Activated T-cell treated with anti-CD3 and anti-CD28 coated beads, Interleukin-2, amount 50 U/mL, for 72 hours (primary cell): ENCODE results near the gene ZBTB17. TPM values are rescaled to one million over a fixed set of nuclear protein-coding genes. Genes with fewer than 3 reads are reported as not detected.
A peak's percentile ranks its signal among the peaks of the same experiment; 100 is the strongest.

Source experiments
- ATAC-seq, 2 donors: fragments of 150-1000 bp; cut with Tn5 transposase; replicated peaks in 1 of 2; 2 replicates each; pipeline ENCODE4 v1.10.0; 2021; ENCODE audit warnings: moderate library complexity in 2 of 2, mild to moderate bottlenecking in 1 of 2
- DNase-seq, 2 donors: peaks; one replicate each; pipeline ENCODE4 v3.0.0; 2021 to 2022; ENCODE audit warnings: mixed read lengths in 1 of 2
- H3K27ac Mint-ChIP-seq: one replicate; pipeline ENCODE4 v1.8.0; 2022; ENCODE audit warnings: mild to moderate bottlenecking, moderate library complexity, mixed read lengths
- H3K27me3 Mint-ChIP-seq: one replicate; pipeline ENCODE4 v1.8.0; 2022; ENCODE audit warnings: low read depth, mixed read lengths
- H3K36me3 Mint-ChIP-seq, 2 donors: one replicate each; pipeline ENCODE4 v1.8.0; 2022; ENCODE audit warnings: mixed read lengths in 2 of 2, mild to moderate bottlenecking in 1 of 2; ENCODE audit not compliant: insufficient read depth in 2 of 2
- H3K4me1 Mint-ChIP-seq: one replicate; pipeline ENCODE4 v1.8.0; 2022; ENCODE audit warnings: low read depth, mixed read lengths
- H3K4me3 Mint-ChIP-seq, 2 donors: one replicate each; pipeline ENCODE4 v1.8.0; 2022; ENCODE audit warnings: mild to moderate bottlenecking in 2 of 2, mixed read lengths in 2 of 2, moderate library complexity in 2 of 2
- H3K9me3 Mint-ChIP-seq, 2 donors: one replicate each; pipeline ENCODE4 v1.8.0; 2022; ENCODE audit warnings: mixed read lengths in 2 of 2
- total RNA-seq, 2 donors: library from RNA; stranded (reverse); gene quantifications; one replicate each; pipeline ENCODE4 v1.2.3, GENCODE V29; 2022

ZBTB17 gene
- total RNA-seq, 2 donors from 2014 or later: 76.0 to 84.1 TPM

GRCh38 chr1:15943328-15943991 is 32.4 kb downstream of the ZBTB17 start:
- H3K27ac Mint-ChIP-seq: no peak overlapping the region
- DNase-seq (no peak), ATAC-seq (no peak)
- peaks cover 5 to 13% of the 10 kb centered on the region in 2 donors for H3K36me3 Mint-ChIP-seq
- no peak overlapping the region for H3K4me3 Mint-ChIP-seq
- H3K4me1 Mint-ChIP-seq: peaks cover 23% of the 10 kb centered on the region
- no peaks in the 10 kb centered on the region for H3K9me3 Mint-ChIP-seq
- H3K27me3 Mint-ChIP-seq: no peaks in the 10 kb centered on the region

GRCh38 chr1:15942661-15943327 is 33.1 kb downstream of the ZBTB17 start:
- H3K36me3 Mint-ChIP-seq: peaks cover 5 to 13% of the 10 kb centered on the region in 2 donors

GRCh38 chr1:15941899-15942660 is 33.8 kb downstream of the ZBTB17 start:
- no peaks in the 10 kb centered on the region for H3K27me3 Mint-ChIP-seq
- ATAC-seq: peak in 1 of 2 donors; percentile 8
- no peaks in the 10 kb centered on the region for H3K9me3 Mint-ChIP-seq
- H3K4me3 Mint-ChIP-seq: no peak overlapping the region
- peaks cover 21% of the 10 kb centered on the region for H3K4me1 Mint-ChIP-seq
- H3K36me3 Mint-ChIP-seq: peaks cover 1 to 15% of the 10 kb centered on the region in 2 donors
- peak overlapping the region; percentile 33 for H3K27ac Mint-ChIP-seq
- no peak for DNase-seq

More at GRCh38 chr1:15942661-15943327, 33.1 kb downstream of the ZBTB17 start:
- peak overlapping the region; percentile 33 for H3K27ac Mint-ChIP-seq
- no peak overlapping the region for H3K4me3 Mint-ChIP-seq
- ATAC-seq (no peak), DNase-seq (no peak)
- H3K4me1 Mint-ChIP-seq: peaks cover 22% of the 10 kb centered on the region
- no peaks in the 10 kb centered on the region for H3K9me3 Mint-ChIP-seq
- H3K27me3 Mint-ChIP-seq: no peaks in the 10 kb centered on the region

GRCh38 chr1:15941044-15941840 is 34.7 kb downstream of the ZBTB17 start:
- Mint-ChIP-seq H3K4me1 (peaks cover 17% of the 10 kb centered on the region), H3K27ac (no peak overlapping the region), H3K9me3 (no peaks in the 10 kb centered on the region), H3K36me3 (peaks cover 3 to 16% of the 10 kb centered on the region in 2 donors), H3K4me3 (no peak overlapping the region), H3K27me3 (no peaks in the 10 kb centered on the region)
- DNase-seq (no peak), ATAC-seq (no peak)

GRCh38 chr1:15940110-15941043 is 35.5 kb downstream of the ZBTB17 start:
- peak overlapping the region; percentile 76 for H3K27ac Mint-ChIP-seq
- no peak for ATAC-seq
- peaks cover 18% of the 10 kb centered on the region for H3K4me1 Mint-ChIP-seq
- no peaks in the 10 kb centered on the region for H3K9me3 Mint-ChIP-seq
- no peaks in the 10 kb centered on the region for H3K27me3 Mint-ChIP-seq
- no peak overlapping the region for H3K4me3 Mint-ChIP-seq
- peaks cover 3 to 14% of the 10 kb centered on the region in 2 donors for H3K36me3 Mint-ChIP-seq
- no peak for DNase-seq

GRCh38 chr1:15939181-15940109 is 36.5 kb downstream of the ZBTB17 start:
- Mint-ChIP-seq H3K36me3 (peaks cover 3 to 14% of the 10 kb centered on the region in 2 donors), H3K27ac (peak overlapping the region; percentile 77), H3K9me3 (no peaks in the 10 kb centered on the region), H3K27me3 (no peaks in the 10 kb centered on the region), H3K4me3 (no peak overlapping the region), H3K4me1 (peaks cover 23% of the 10 kb centered on the region)
- ATAC-seq (no peak), DNase-seq (no peak)

GRCh38 chr1:15938628-15939161 is 37.2 kb downstream of the ZBTB17 start:
- Mint-ChIP-seq H3K4me3 (no peak overlapping the region), H3K36me3 (peaks cover 3 to 14% of the 10 kb centered on the region in 2 donors), H3K9me3 (no peaks in the 10 kb centered on the region), H3K4me1 (peaks cover 23% of the 10 kb centered on the region), H3K27me3 (no peaks in the 10 kb centered on the region), H3K27ac (peak overlapping the region; percentile 77)
- DNase-seq: no peak
- ATAC-seq: peak; percentile 41 to 42

GRCh38 chr1:15937706-15938168 is 38.2 kb downstream of the ZBTB17 start:
- H3K36me3 Mint-ChIP-seq: peaks cover 3 to 14% of the 10 kb centered on the region in 2 donors
- no peak overlapping the region for H3K4me3 Mint-ChIP-seq
- ATAC-seq: peak in 1 of 2 donors; percentile 10
- H3K9me3 Mint-ChIP-seq: no peaks in the 10 kb centered on the region
- no peak for DNase-seq
- peaks cover 23% of the 10 kb centered on the region for H3K4me1 Mint-ChIP-seq
- H3K27me3 Mint-ChIP-seq: no peaks in the 10 kb centered on the region
- H3K27ac Mint-ChIP-seq: peak overlapping the region; percentile 90

GRCh38 chr1:15937146-15937545 is 38.8 kb downstream of the ZBTB17 start:
- DNase-seq (no peak), ATAC-seq (no peak)
- H3K36me3 Mint-ChIP-seq: peaks cover 3 to 14% of the 10 kb centered on the region in 2 donors
- peaks cover 23% of the 10 kb centered on the region for H3K4me1 Mint-ChIP-seq
- H3K9me3 Mint-ChIP-seq: no peaks in the 10 kb centered on the region
- H3K4me3 Mint-ChIP-seq: no peak overlapping the region
- no peaks in the 10 kb centered on the region for H3K27me3 Mint-ChIP-seq
- H3K27ac Mint-ChIP-seq: peak overlapping the region; percentile 90

GRCh38 chr1:15936025-15936424 is 39.9 kb downstream of the ZBTB17 start:
- H3K4me1 Mint-ChIP-seq: peaks cover 23% of the 10 kb centered on the region
- no peaks in the 10 kb centered on the region for H3K9me3 Mint-ChIP-seq
- ATAC-seq (no peak), DNase-seq (no peak)
- no peak overlapping the region for H3K27ac Mint-ChIP-seq
- H3K4me3 Mint-ChIP-seq: no peak overlapping the region
- no peaks in the 10 kb centered on the region for H3K27me3 Mint-ChIP-seq
- peaks cover 3 to 17% of the 10 kb centered on the region in 2 donors for H3K36me3 Mint-ChIP-seq
